ENCODE measurements around the gene ASXL1. TPM values are rescaled to one million over a fixed set of nuclear protein-coding genes. Genes with fewer than 3 reads are reported as not detected.

The ASXL1 gene
- polyA plus RNA-seq, 3 donors = 1.8 to 47.1 (median 2.8) TPM

DNA sequence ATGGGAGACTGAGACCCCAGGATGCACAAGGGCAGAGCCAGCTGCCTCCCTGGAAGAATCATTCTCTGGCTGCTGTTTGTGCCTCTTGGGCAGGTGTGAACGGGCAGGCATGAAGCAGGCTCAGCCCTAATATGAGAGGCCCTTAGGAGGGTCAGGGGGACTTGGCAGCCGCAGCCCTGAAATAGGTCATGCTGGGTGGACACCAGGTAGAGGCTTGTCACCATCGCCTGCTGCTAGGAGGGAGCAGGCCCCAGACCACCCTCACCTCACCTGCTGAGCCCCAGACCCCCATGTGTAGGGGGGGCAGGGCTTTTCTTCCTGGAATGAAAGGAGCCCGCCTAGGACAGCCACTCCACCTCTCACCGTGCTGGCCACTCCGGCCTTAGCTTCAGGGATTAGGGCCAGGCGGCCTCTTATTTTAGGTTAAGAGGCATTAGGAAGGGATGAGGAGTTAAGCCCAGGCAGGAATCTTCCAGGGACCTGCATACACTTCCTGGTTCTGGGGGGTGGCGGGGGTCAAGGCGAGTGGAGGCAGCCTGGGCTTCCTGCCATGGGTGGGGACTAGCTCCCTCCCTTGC, 92.4 kb downstream of the ASXL1 start:
- peak overlapping the region in 4 of 7 donors; percentile 13 to 79 (median 46) for H3K27ac Mint-ChIP-seq
- peaks cover 32% of the 10 kb centered on the region for H3K4me1 Mint-ChIP-seq

DNA sequence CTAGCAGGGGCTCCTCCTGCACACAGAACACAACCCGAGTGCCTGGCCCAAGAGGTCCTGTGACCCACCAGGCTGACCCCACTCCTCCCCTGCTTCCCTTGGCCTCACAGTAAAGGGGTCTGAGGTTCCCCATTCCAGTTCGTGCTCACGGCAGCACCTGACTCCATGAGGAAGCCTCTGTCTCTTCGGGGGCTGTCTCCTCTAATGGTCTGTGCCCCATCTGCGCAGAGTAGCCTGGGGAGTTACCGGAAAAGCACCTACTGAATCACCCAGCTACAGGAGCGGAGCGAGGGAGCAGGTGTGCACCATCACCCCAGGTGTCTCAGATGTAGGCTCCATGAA, 93.2 kb downstream of the ASXL1 start:
- no peaks in the 10 kb centered on the region for H3K27me3 ChIP-seq (ENCODE audit: control insufficient read depth in 2 of 2, insufficient read depth in 2 of 2, low read length in 2 of 2)
- intact Hi-C loops (cut with micrococcal nuclease) = no loop called here
- Mint-ChIP-seq H3K9me3 (peaks cover 0 to 2% (median 0%) of the 10 kb centered on the region in 7 donors), H3K27me3 (ENCODE audit: low read depth in 3 of 3) (peaks cover 0 to 4% (median 0%) of the 10 kb centered on the region in 3 donors), H3K4me1 (peaks cover 32% of the 10 kb centered on the region), H3K36me3 (peaks cover 62 to 67% of the 10 kb centered on the region in 2 donors), H3K4me3 (no peak overlapping the region), H3K27ac (peak overlapping the region in 3 of 7 donors; percentile 22 to 44 (median 40))
- no peaks in the 10 kb centered on the region for H3K79me2 ChIP-seq (ENCODE audit: insufficient read depth, low read length)
- no peak for DNase-seq
- peaks cover 23 to 26% of the 10 kb centered on the region in 2 donors for H3K4me1 ChIP-seq (ENCODE audit: control insufficient read depth in 1 of 2, insufficient read depth in 2 of 2, low read length in 2 of 2)
- H3K9ac ChIP-seq (ENCODE audit: insufficient read depth, low read length, poor library complexity, severe bottlenecking) = no peak overlapping the region
- H4K20me1 ChIP-seq (ENCODE audit: insufficient read depth, low read length) = peaks cover 41% of the 10 kb centered on the region
- peaks cover 39 to 84% of the 10 kb centered on the region in 2 donors for H3K36me3 ChIP-seq (replicated peaks in 1 of 2; ENCODE audit: control insufficient read depth in 1 of 2, insufficient read depth in 2 of 2, low read length in 2 of 2)
- TF ChIP-seq, protein P1, sequence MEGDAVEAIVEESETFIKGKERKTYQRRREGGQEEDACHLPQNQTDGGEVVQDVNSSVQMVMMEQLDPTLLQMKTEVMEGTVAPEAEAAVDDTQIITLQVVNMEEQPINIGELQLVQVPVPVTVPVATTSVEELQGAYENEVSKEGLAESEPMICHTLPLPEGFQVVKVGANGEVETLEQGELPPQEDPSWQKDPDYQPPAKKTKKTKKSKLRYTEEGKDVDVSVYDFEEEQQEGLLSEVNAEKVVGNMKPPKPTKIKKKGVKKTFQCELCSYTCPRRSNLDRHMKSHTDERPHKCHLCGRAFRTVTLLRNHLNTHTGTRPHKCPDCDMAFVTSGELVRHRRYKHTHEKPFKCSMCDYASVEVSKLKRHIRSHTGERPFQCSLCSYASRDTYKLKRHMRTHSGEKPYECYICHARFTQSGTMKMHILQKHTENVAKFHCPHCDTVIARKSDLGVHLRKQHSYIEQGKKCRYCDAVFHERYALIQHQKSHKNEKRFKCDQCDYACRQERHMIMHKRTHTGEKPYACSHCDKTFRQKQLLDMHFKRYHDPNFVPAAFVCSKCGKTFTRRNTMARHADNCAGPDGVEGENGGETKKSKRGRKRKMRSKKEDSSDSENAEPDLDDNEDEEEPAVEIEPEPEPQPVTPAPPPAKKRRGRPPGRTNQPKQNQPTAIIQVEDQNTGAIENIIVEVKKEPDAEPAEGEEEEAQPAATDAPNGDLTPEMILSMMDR (IDR thresholded peaks at IDR 0.05) = no peak
- 73% methylated on average over 8 of the region's 8 CpGs for WGBS (ENCODE audit: insufficient coverage)
- no peaks in the 10 kb centered on the region for H3K9me3 ChIP-seq (replicated peaks in 1 of 2; ENCODE audit: control insufficient read depth in 1 of 2, insufficient read depth in 1 of 2, low read length in 2 of 2)
- no peak overlapping the region for H2AFZ ChIP-seq (ENCODE audit: insufficient read depth, low read depth, low read length, poor library complexity, severe bottlenecking)
- H3K27ac ChIP-seq (ENCODE audit: low read depth in 1 of 2, low read length in 2 of 2) = no peak overlapping the region
- H3K4me2 ChIP-seq (replicated peaks; ENCODE audit: extremely low read depth, low read length, poor library complexity, severe bottlenecking) = no peak overlapping the region
- no peak overlapping the region for H3K4me3 ChIP-seq (replicated peaks in 1 of 3; ENCODE audit: low read depth in 2 of 3, low read length in 3 of 3)

More for the DNA sequence above, 92.4 kb downstream of the ASXL1 start:
- Mint-ChIP-seq H3K4me3 (no peak overlapping the region), H3K27me3 (ENCODE audit: low read depth in 3 of 3) (peaks cover 0 to 4% (median 0%) of the 10 kb centered on the region in 3 donors), H3K36me3 (peaks cover 57 to 69% of the 10 kb centered on the region in 2 donors), H3K9me3 (peaks cover 0 to 2% (median 0%) of the 10 kb centered on the region in 7 donors)
- TF ChIP-seq, protein P1 (IDR thresholded peaks at IDR 0.05) = no peak
- Histone ChIP-seq H3K36me3 (replicated peaks in 1 of 2; ENCODE audit: control insufficient read depth in 1 of 2, insufficient read depth in 2 of 2, low read length in 2 of 2) (peaks cover 44 to 84% of the 10 kb centered on the region in 2 donors), H4K20me1 (ENCODE audit: insufficient read depth, low read length) (peaks cover 38% of the 10 kb centered on the region), H3K4me3 (replicated peaks in 1 of 3; ENCODE audit: low read depth in 2 of 3, low read length in 3 of 3) (no peak overlapping the region), H3K4me2 (replicated peaks; ENCODE audit: extremely low read depth, low read length, poor library complexity, severe bottlenecking) (no peak overlapping the region), H3K79me2 (ENCODE audit: insufficient read depth, low read length) (no peaks in the 10 kb centered on the region), H3K27me3 (ENCODE audit: control insufficient read depth in 2 of 2, insufficient read depth in 2 of 2, low read length in 2 of 2) (no peaks in the 10 kb centered on the region), H2AFZ (ENCODE audit: insufficient read depth, low read depth, low read length, poor library complexity, severe bottlenecking) (no peak overlapping the region), H3K9ac (ENCODE audit: insufficient read depth, low read length, poor library complexity, severe bottlenecking) (peak overlapping the region; percentile 32), H3K4me1 (ENCODE audit: control insufficient read depth in 1 of 2, insufficient read depth in 2 of 2, low read length in 2 of 2) (peaks cover 23 to 26% of the 10 kb centered on the region in 2 donors), H3K9me3 (replicated peaks in 1 of 2; ENCODE audit: control insufficient read depth in 1 of 2, insufficient read depth in 1 of 2, low read length in 2 of 2) (no peaks in the 10 kb centered on the region), H3K27ac (ENCODE audit: low read depth in 1 of 2, low read length in 2 of 2) (peak overlapping the region; percentile 8 to 52)
- intact Hi-C loops (cut with micrococcal nuclease) = no loop called here
- WGBS (ENCODE audit: insufficient coverage) = 77% methylated on average over 4 of the region's 9 CpGs
- DNase-seq = no peak
